Activated CD8-positive, alpha-beta T cell treated with anti-CD3 and anti-CD28 coated beads for 36 hours (primary cell): Measurements from ENCODE around the gene RRP1. TPM values are rescaled to one million over a fixed set of nuclear protein-coding genes. Genes with fewer than 3 reads are reported as not detected.

ENCODE experiments used
- ATAC-seq: fragments of 200-7000 bp; cut with Tn5 transposase; one replicate; pipeline ENCODE4 v1.10.0; 2021; ENCODE audit warnings: mild to moderate bottlenecking, moderate library complexity
- CTCF ChIA-PET: fragments of 350-600 bp; sonication (Branson Sonifier 250); formaldehyde crosslinking; loops from one replicate; lab custom pipeline; 2021; ENCODE audit warnings: antibody characterized with exemption; lab: Charles Lee
- POLR2A ChIA-PET: fragments of 350-600 bp; sonication (Branson Sonifier 250); formaldehyde crosslinking; loops from one replicate; lab custom pipeline; 2021; ENCODE audit warnings: antibody characterized with exemption; lab: Charles Lee
- DNase-seq: peaks from one replicate; pipeline ENCODE4 v3.0.0-alpha.2; 2020
- H3K27ac Mint-ChIP-seq: one replicate; pipeline ENCODE4 v1.8.0; 2021; ENCODE audit warnings: mild to moderate bottlenecking, mixed read lengths
- H3K27me3 Mint-ChIP-seq: one replicate; pipeline ENCODE4 v1.8.0; 2021; ENCODE audit warnings: mixed read lengths
- H3K36me3 Mint-ChIP-seq: one replicate; pipeline ENCODE4 v1.8.0; 2021; ENCODE audit warnings: low read depth, mixed read lengths
- H3K4me1 Mint-ChIP-seq: one replicate; pipeline ENCODE4 v1.8.0; 2021; ENCODE audit warnings: low read depth, mixed read lengths
- H3K4me3 Mint-ChIP-seq: one replicate; pipeline ENCODE4 v1.8.0; 2021; ENCODE audit warnings: mild to moderate bottlenecking, moderate library complexity, mixed read lengths
- H3K9me3 Mint-ChIP-seq: one replicate; pipeline ENCODE4 v1.8.0; 2021; ENCODE audit warnings: mixed read lengths
- intact Hi-C: fragments of 100-400 bp; cut with micrococcal nuclease; formaldehyde crosslinking; loops from one replicate; pipeline ENCODE4 v1.10.0; 2022
- total RNA-seq, 2 experiments: library from RNA; stranded (reverse); gene quantifications; one replicate each; pipeline ENCODE4 v1.2.3, GENCODE V29; 2021
- TF ChIP-seq, protein P1 (sequence below): fragments of 200-600 bp; IDR thresholded peaks from one replicate; pipeline ENCODE4 v1.8.0; 2022; ENCODE audit warnings: antibody characterized with exemption, mild to moderate bottlenecking

Gene RRP1
- total RNA-seq, 2 experiments from 2014 or later = 61.1 to 62.9 TPM

- H3K27ac Mint-ChIP-seq = peak overlapping the region; percentile 51
- intact Hi-C loops = no loop called here
- peaks cover 24% of the 10 kb centered on the region for H3K36me3 Mint-ChIP-seq
- TF ChIP-seq, protein P1, sequence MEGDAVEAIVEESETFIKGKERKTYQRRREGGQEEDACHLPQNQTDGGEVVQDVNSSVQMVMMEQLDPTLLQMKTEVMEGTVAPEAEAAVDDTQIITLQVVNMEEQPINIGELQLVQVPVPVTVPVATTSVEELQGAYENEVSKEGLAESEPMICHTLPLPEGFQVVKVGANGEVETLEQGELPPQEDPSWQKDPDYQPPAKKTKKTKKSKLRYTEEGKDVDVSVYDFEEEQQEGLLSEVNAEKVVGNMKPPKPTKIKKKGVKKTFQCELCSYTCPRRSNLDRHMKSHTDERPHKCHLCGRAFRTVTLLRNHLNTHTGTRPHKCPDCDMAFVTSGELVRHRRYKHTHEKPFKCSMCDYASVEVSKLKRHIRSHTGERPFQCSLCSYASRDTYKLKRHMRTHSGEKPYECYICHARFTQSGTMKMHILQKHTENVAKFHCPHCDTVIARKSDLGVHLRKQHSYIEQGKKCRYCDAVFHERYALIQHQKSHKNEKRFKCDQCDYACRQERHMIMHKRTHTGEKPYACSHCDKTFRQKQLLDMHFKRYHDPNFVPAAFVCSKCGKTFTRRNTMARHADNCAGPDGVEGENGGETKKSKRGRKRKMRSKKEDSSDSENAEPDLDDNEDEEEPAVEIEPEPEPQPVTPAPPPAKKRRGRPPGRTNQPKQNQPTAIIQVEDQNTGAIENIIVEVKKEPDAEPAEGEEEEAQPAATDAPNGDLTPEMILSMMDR = no peak
- no peak for DNase-seq
- ATAC-seq = no peak
- peaks cover 5% of the 10 kb centered on the region for H3K4me1 Mint-ChIP-seq
- H3K4me3 Mint-ChIP-seq = no peak overlapping the region
- no peaks in the 10 kb centered on the region for H3K9me3 Mint-ChIP-seq
- no peaks in the 10 kb centered on the region for H3K27me3 Mint-ChIP-seq
- POLR2A ChIA-PET = interaction anchor here (0.8 to 1.0 kb wide), 3 partner anchors 12 to 156 kb away, joined by 3 to 4 read pairs (median 3); no protein-coding TSS in a partner anchor
- CTCF ChIA-PET = interaction anchor here (1.3 kb wide), 1 partner anchor 16 kb away, joined by 3 read pairs; no protein-coding TSS in a partner anchor
Measured at GRCh38 chr21:43806017-43806710, 16.8 kb downstream of the RRP1 start.

DNA sequence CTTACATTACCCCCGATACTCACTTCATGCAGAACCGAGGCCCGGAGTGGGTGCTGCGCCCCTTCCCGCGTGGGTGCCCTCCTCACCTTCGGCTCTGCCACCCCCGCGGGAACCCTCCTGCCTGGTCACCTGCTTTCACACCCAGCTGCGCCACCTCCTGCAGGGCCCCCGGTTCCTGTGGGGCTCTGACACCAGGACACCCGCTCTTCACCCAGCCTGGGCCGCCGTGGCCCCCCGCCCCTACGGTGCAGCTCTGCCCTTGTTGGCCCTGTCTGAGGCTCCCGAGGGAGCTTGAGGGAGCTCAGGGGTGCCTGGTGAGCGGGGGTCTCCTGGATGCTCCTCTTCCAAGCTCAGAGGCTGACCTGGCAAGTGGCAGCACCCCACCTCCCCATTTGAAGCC, 19.0 kb downstream of the RRP1 start:
- TF ChIP-seq, protein P1 = no peak
- H3K36me3 Mint-ChIP-seq = peaks cover 10% of the 10 kb centered on the region
- H3K4me1 Mint-ChIP-seq = peaks cover 5% of the 10 kb centered on the region
- no peak for DNase-seq
- H3K9me3 Mint-ChIP-seq = no peaks in the 10 kb centered on the region
- intact Hi-C loops = no loop called here
- no peak overlapping the region for H3K27ac Mint-ChIP-seq
- no peaks in the 10 kb centered on the region for H3K27me3 Mint-ChIP-seq
- no peak for ATAC-seq
- no peak overlapping the region for H3K4me3 Mint-ChIP-seq
- CTCF ChIA-PET = interaction anchor here (1.7 kb wide), 1 partner anchor 131 kb away, joined by 10 read pairs; no protein-coding TSS in a partner anchor
- POLR2A ChIA-PET = interaction anchor here (0.9 to 1.5 kb wide), 11 partner anchors 8 to 178 kb away, joined by 3 to 7 read pairs (median 3); no protein-coding TSS in a partner anchor

GRCh38 chr21:43808832-43809251, 19.5 kb downstream of the RRP1 start:
- Mint-ChIP-seq H3K9me3 (no peaks in the 10 kb centered on the region), H3K27ac (no peak overlapping the region), H3K4me3 (no peak overlapping the region), H3K27me3 (no peaks in the 10 kb centered on the region), H3K4me1 (peaks cover 5% of the 10 kb centered on the region), H3K36me3 (peaks cover 10% of the 10 kb centered on the region)
- ChIA-PET CTCF (interaction anchor here (1.7 kb wide), 1 partner anchor 130 kb away, joined by 10 read pairs; no protein-coding TSS in a partner anchor), POLR2A (interaction anchor here (0.9 to 1.5 kb wide), 11 partner anchors 8 to 178 kb away, joined by 3 to 7 read pairs (median 3); no protein-coding TSS in a partner anchor)
- TF ChIP-seq, protein P1 = no peak
- DNase-seq (no peak), ATAC-seq (no peak)
- intact Hi-C loops = no loop called here

- no peaks in the 10 kb centered on the region for H3K9me3 Mint-ChIP-seq
- peaks cover 5% of the 10 kb centered on the region for H3K4me1 Mint-ChIP-seq
- ChIA-PET POLR2A (interaction anchor here (0.9 to 1.5 kb wide), 8 partner anchors 7 to 177 kb away, joined by 3 to 7 read pairs (median 3); no protein-coding TSS in a partner anchor), CTCF (interaction anchor here (0.6 to 3.5 kb wide), 4 partner anchors 126 to 167 kb away, joined by 3 to 36 read pairs (median 10); no protein-coding TSS in a partner anchor)
- ATAC-seq (no peak), DNase-seq (no peak)
- intact Hi-C loops = no loop called here
- H3K36me3 Mint-ChIP-seq = peaks cover 6% of the 10 kb centered on the region
- TF ChIP-seq, protein P1 = no peak
- no peak overlapping the region for H3K4me3 Mint-ChIP-seq
- no peaks in the 10 kb centered on the region for H3K27me3 Mint-ChIP-seq
- H3K27ac Mint-ChIP-seq = no peak overlapping the region
Measured at GRCh38 chr21:43809346-43809799, 20.0 kb downstream of the RRP1 start.
